SW480 (cell line): ENCODE data around the gene RNLS.
"Not testable (repeated sequence)": the region's sequence is repeated elsewhere in the genome, so short reads cannot be mapped to it uniquely, and the experiment has no call there.

Source experiments
- DNase-seq: peaks from one replicate; pipeline ENCODE4 v3.0.0-alpha.2; 2016; ENCODE audit warnings: low spot score

Gene RNLS

GRCh38 chr10:88293651-88294230 lies 289.4 kb downstream of the RNLS start:
- no peak for DNase-seq

- no peak for DNase-seq
Observed at GRCh38 chr10:88293073-88293472, 290.0 kb downstream of the RNLS start.

DNA sequence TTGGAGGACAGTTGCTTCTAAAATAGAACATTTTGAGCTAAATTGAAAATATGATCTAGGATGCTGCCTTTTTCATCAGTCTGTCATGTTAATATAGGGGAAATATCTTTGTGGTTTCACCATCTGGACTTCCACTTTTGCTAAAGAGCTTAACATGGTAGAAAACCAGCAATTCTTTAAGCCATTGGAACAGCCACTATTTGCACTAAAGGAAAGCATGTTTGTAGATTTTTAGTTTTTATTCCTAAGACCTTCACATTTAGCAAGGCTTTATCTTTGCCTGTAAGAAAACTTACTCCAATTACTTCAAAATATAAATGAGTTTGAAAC lies 291.0 kb downstream of the RNLS start:
- DNase-seq, result no peak

GRCh38 chr10:88291289-88292184 lies 291.6 kb downstream of the RNLS start:
- DNase-seq, result no peak

- no peak for DNase-seq
Observed at GRCh38 chr10:88289342-88289741, 293.8 kb downstream of the RNLS start.

DNA sequence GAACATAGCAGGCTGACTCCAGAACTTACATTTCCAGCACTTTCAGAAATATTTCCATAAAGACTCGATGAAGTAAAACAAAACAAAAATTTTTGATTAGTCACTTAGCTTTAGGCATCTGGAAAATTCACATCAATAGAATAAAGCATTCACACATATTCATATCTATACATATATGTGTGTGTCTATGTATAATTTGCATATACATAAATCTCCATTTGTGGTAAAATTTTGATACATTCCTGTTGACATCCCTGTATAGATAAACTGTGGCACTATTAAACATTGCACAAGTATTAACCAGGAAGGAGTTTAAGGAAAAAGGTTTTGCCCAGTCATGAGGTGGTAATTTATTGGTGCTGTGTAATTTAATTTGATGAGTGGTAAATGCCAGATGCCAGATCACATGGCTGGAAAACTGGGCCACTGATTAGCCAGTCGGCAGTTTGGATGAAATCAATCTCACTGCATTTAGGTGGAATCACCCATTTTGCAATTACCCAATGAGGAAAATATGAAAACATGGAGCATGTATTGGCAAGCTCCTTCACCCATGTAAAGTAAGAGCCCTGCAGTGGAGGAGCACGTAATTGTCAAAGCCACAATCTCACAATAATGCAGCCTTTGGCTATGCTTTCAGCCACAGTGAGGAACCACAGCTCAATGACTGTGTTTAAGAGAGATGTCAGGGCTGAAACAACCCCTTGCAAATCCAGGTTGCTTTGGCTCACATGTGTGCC lies 294.6 kb downstream of the RNLS start:
- DNase-seq, result no peak

GRCh38 chr10:88286030-88286429 lies 297.1 kb downstream of the RNLS start:
- no peak for DNase-seq

GRCh38 chr10:88281592-88282347 lies 301.3 kb downstream of the RNLS start:
- DNase-seq, result no peak

- DNase-seq, result no peak
Observed at GRCh38 chr10:88280518-88280917, 302.6 kb downstream of the RNLS start.

- DNase-seq, result no peak
Observed at GRCh38 chr10:88278912-88279311, 304.2 kb downstream of the RNLS start.

DNA sequence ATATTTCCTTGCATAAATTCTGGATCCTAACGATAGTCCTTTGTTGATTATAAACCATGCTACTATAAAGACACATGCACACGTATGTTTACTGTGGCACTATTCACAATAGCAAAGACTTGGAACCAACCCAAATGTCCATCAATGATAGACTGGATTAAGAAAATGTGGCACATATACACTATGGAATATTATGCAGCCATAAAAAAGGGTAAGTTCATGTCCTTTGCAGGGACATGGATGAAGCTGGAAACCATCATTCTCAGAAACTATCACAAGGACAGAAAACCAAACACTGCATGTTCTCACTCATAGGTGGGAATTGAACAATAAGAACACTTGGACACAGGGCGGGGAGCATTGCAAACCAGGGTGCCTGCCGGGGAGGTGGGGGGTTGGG lies 306.2 kb downstream of the RNLS start:
- not testable (repeated sequence) for DNase-seq

GRCh38 chr10:88274286-88274685 lies 308.8 kb downstream of the RNLS start:
- no peak for DNase-seq

- no peak for DNase-seq
Observed at GRCh38 chr10:88273567-88273966, 309.6 kb downstream of the RNLS start.

GRCh38 chr10:88271761-88272543 lies 311.2 kb downstream of the RNLS start:
- no peak for DNase-seq

- DNase-seq, result peak; percentile 43
Observed at GRCh38 chr10:88270871-88271713, 312.0 kb downstream of the RNLS start.

DNA sequence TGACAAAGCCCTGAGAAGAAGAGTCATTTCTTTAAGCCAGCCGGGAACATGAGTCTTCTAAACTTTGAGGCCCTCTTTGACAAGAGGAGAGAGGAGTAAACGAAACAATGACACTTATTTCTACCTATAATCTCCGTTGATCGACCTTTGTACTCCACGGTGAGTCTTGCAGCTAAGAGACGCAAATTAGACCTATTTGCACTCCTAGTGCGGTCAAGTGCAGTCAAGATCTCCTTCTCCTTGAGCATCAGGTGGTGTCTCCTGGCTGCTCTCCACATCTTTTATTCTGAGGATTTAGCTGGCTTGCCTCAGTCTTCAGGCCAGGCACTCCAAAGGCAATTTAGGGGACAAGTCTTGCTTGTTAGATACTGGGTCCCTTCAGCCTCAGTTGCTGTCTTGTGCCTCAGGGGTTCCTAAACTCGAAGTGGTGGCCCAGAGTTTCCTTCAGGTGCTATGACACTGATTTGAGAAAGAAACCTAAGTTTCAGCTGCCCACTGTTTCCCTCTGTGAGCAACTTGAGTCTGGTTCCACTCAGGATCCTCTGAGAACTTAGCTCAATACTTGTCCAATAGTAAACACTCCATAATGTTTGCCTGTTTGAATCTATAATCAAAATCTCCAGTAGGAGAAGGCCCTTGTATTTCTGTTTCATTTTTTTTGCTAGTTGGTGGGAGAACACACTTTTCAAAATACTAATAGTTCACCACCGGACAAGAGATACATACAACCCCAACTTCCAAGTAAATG lies 312.9 kb downstream of the RNLS start:
- no peak for DNase-seq

GRCh38 chr10:88262591-88263234 lies 320.4 kb downstream of the RNLS start:
- no peak for DNase-seq

- DNase-seq, result no peak
Observed at GRCh38 chr10:88261152-88261551, 322.0 kb downstream of the RNLS start.

GRCh38 chr10:88260329-88261051 lies 322.6 kb downstream of the RNLS start:
- no peak for DNase-seq
